Calu3 (cell line): ENCODE data around the gene SGO1. TPM values are rescaled to one million over a fixed set of nuclear protein-coding genes. Genes with fewer than 3 reads are reported as not detected.

Source experiments
- BruUV-seq: library from RNA; stranded (reverse); fragments of 400-500 nt; replicated peaks from 2 replicates; lab custom pipeline; 2021; lab: Mats Ljungman, UMichigan
- CTCF ChIA-PET: fragments of 300-600 bp; sonication (Branson Sonifier 250); formaldehyde crosslinking; loops from one replicate; lab custom pipeline; 2022; ENCODE audit warnings: antibody characterized with exemption; lab: Charles Lee
- DNase-seq: peaks from one replicate; pipeline ENCODE4 v3.0.0; 2022
- H3K27ac Mint-ChIP-seq: one replicate; pipeline ENCODE4 v1.8.0; 2022; ENCODE audit warnings: mixed read lengths; ENCODE audit not compliant: unreplicated experiment
- H3K27me3 Mint-ChIP-seq: one replicate; pipeline ENCODE4 v1.8.0; 2022; ENCODE audit warnings: mixed read lengths; ENCODE audit not compliant: unreplicated experiment
- H3K36me3 Mint-ChIP-seq: one replicate; pipeline ENCODE4 v1.8.0; 2022; ENCODE audit warnings: mild to moderate bottlenecking, moderate library complexity, mixed read lengths; ENCODE audit not compliant: insufficient read depth, unreplicated experiment
- H3K4me1 Mint-ChIP-seq: one replicate; pipeline ENCODE4 v1.8.0; 2022; ENCODE audit warnings: mild to moderate bottlenecking, low read depth, mixed read lengths; ENCODE audit not compliant: unreplicated experiment
- H3K4me3 Mint-ChIP-seq: one replicate; pipeline ENCODE4 v1.8.0; 2022; ENCODE audit warnings: mild to moderate bottlenecking, low read depth, moderate library complexity, mixed read lengths; ENCODE audit not compliant: unreplicated experiment
- H3K9me3 Mint-ChIP-seq: one replicate; pipeline ENCODE4 v1.8.0; 2022; ENCODE audit warnings: low read depth, mixed read lengths; ENCODE audit not compliant: unreplicated experiment
- intact Hi-C: fragments of 100-400 bp; cut with micrococcal nuclease; formaldehyde crosslinking; loops from one replicate; pipeline ENCODE4 v1.10.0; 2022; ENCODE audit not compliant: unreplicated experiment
- total RNA-seq: library from RNA; stranded (reverse); gene quantifications from 2 replicates; pipeline ENCODE4 v1.2.3, GENCODE V29; 2022
- TF ChIP-seq, protein P1 (sequence below): fragments of 200-600 bp; IDR thresholded peaks from one replicate; pipeline ENCODE4 v1.8.0; 2022; ENCODE audit warnings: antibody characterized with exemption; ENCODE audit not compliant: unreplicated experiment

SGO1 gene
- total RNA-seq, 1 experiment from 2014 or later: 30.2 TPM

DNA sequence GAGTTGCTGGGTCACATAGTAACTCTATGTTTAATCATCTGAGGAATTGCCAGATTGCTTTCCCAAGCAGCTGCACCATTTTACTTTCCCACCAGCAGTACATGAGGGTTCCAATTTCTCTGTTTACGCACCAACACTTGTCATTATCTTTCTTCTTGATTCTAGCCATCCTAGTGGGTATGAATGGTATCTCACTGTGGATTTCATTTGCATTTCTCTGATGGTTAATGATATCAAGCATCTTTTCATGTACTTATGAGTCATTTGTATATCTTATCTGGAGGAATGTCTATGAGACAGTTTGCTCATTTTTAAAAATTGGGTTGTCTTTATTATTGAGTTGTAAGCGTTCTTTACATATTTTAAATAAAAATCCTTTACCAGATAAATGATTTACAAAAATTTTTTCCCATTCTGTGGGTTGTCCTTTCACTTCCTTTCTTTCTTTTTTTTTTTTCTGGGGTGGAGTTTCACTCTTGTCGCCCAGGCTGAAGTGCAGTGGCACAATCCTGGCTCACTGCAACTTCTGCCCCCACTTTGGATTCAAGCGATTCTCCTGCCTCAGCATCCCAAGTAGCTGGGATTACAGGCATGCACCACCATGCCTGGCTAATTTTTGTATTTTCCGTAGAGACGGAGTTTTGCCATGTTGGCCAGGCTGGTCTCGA, 8.9 kb upstream of the SGO1 start:
- intact Hi-C loops: no loop called here
- no TSS peak for BruUV-seq

DNA sequence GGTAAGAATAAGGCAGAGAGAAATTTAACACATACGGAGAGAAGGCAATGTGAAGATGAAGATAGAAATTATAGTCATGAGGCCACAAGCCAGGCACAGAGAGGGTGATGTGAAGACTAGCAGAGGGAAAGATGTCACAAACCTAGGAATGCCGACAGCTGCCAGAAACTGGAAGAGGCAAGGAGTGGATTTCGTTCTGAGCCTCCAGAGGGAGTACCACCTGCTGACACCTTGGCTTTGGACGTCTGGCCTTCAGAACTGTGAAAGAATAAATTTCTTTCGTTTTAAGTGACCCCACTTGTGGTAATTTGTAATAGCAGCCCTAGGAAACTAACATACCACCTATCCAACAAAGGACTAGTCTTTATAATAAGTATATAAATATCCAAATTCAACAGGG, 5.0 kb upstream of the SGO1 start:
- peak; percentile 4 for DNase-seq
- BruUV-seq: no TSS peak
- Mint-ChIP-seq H3K36me3 (no peaks in the 10 kb centered on the region), H3K9me3 (no peaks in the 10 kb centered on the region), H3K27ac (no peak overlapping the region), H3K27me3 (no peaks in the 10 kb centered on the region), H3K4me3 (no peak overlapping the region), H3K4me1 (no peaks in the 10 kb centered on the region)
- CTCF ChIA-PET: no interaction called here
- TF ChIP-seq, protein P1, sequence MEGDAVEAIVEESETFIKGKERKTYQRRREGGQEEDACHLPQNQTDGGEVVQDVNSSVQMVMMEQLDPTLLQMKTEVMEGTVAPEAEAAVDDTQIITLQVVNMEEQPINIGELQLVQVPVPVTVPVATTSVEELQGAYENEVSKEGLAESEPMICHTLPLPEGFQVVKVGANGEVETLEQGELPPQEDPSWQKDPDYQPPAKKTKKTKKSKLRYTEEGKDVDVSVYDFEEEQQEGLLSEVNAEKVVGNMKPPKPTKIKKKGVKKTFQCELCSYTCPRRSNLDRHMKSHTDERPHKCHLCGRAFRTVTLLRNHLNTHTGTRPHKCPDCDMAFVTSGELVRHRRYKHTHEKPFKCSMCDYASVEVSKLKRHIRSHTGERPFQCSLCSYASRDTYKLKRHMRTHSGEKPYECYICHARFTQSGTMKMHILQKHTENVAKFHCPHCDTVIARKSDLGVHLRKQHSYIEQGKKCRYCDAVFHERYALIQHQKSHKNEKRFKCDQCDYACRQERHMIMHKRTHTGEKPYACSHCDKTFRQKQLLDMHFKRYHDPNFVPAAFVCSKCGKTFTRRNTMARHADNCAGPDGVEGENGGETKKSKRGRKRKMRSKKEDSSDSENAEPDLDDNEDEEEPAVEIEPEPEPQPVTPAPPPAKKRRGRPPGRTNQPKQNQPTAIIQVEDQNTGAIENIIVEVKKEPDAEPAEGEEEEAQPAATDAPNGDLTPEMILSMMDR: no peak
- intact Hi-C loops: no loop called here

More for the DNA sequence above, 8.9 kb upstream of the SGO1 start:
- DNase-seq: no peak
- Mint-ChIP-seq H3K9me3 (no peaks in the 10 kb centered on the region), H3K27ac (no peak overlapping the region), H3K4me3 (no peak overlapping the region), H3K36me3 (no peaks in the 10 kb centered on the region), H3K4me1 (peaks cover 11% of the 10 kb centered on the region), H3K27me3 (no peaks in the 10 kb centered on the region)
- CTCF ChIA-PET: no interaction called here
- TF ChIP-seq, protein P1: no peak

DNA sequence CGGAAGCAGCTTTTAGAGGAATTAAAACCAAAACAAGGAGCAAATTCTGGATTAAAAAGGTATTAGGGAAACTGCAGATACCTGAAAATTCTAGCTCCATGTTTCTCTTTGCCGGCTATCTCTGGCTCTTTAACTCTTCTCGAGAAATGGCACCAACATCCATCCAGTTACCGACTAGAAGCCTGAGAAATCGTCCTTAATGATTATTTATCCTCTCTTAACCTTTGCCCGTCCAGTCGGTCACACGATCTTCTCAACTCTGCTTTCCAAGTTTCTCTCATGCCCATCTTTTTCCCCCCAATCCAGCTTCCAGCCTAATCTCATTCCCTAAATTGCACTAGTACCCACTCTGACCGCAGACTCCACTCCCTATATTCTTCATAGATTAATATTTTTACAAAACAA, 596 bp upstream of the SGO1 start:
- Mint-ChIP-seq H3K4me1 (no peaks in the 10 kb centered on the region), H3K4me3 (no peak overlapping the region), H3K9me3 (no peaks in the 10 kb centered on the region), H3K27me3 (no peaks in the 10 kb centered on the region), H3K36me3 (no peaks in the 10 kb centered on the region), H3K27ac (no peak overlapping the region)
- DNase-seq: no peak
- intact Hi-C loops: loop anchor here (5.0 to 10.0 kb wide), 2 partner anchors 242 to 299 kb away; partner anchors contain the start of gene RAB5A
- CTCF ChIA-PET: interaction anchor here (0.6 to 1.0 kb wide), 4 partner anchors 11 to 1745 kb away, joined by 3 to 4 read pairs (median 4); no protein-coding TSS in a partner anchor
- TSS peak; percentile 96 for BruUV-seq
- TF ChIP-seq, protein P1: no peak

DNA sequence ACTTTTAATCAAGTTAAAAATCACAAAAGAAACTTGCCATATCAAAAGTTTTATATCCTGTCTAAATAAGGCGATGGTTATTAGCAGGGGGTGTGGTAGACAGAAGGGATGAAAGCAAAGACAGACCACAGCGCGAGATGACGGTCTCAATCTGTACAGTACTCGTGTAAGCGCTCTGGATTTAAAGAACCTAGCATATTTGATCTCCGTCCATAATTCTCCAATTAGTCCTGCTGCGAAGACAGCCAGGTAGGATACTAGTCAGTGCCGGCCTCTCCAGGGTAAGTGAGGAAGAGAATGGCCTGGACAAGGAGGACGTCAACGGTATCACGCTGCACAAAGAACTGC, 701 bp downstream of the SGO1 start:
- DNase-seq: peak; percentile 12

More for the DNA sequence above, 701 bp downstream of the SGO1 start:
- Mint-ChIP-seq H3K27ac (no peak overlapping the region), H3K27me3 (no peaks in the 10 kb centered on the region), H3K4me1 (no peaks in the 10 kb centered on the region), H3K9me3 (no peaks in the 10 kb centered on the region), H3K4me3 (no peak overlapping the region), H3K36me3 (no peaks in the 10 kb centered on the region)
- intact Hi-C loops: loop anchor here (5.0 to 10.0 kb wide), 2 partner anchors 241 to 298 kb away; partner anchors contain the start of gene RAB5A
- no TSS peak for BruUV-seq
- CTCF ChIA-PET: no interaction called here
- TF ChIP-seq, protein P1: no peak
